NOMO-1 treated with dmso at 0.1 percent for 144 hours (cell line): ENCODE results near the gene FNDC8.
"Not testable (repeated sequence)": the region's sequence is repeated elsewhere in the genome, so short reads cannot be mapped to it uniquely, and the experiment has no call there.

Experiments
- DNase-seq: peaks from one replicate; lab custom pipeline; 2025; ENCODE audit not compliant: unreplicated experiment; lab: John Stamatoyannopoulos, UW

FNDC8 gene

DNA sequence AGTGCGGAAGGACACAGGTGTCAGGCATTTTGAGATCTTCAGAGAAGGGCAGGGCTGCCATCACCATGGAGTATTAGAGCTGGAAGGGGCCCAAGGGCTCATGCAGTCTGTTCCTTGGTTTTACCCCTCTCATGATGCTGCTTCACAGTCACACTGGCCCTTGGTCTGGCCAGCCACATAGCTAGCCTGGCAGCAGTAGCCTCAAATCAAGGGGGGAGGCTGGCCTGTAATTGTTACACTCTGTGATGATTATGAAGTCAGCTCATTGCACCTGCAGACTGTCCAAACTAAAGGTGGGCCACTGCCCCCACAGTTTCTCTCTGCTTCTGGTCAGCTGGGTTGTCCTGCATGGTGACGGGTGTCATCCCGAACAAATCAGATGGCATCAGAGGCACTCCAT lies at the start of gene FNDC8:
FNDC8 (plus strand) TSS at position 301 of the 400 bp plus-strand sequence; CDS start at position 380, 79 bp downstream.
- DNase-seq = no peak

DNA sequence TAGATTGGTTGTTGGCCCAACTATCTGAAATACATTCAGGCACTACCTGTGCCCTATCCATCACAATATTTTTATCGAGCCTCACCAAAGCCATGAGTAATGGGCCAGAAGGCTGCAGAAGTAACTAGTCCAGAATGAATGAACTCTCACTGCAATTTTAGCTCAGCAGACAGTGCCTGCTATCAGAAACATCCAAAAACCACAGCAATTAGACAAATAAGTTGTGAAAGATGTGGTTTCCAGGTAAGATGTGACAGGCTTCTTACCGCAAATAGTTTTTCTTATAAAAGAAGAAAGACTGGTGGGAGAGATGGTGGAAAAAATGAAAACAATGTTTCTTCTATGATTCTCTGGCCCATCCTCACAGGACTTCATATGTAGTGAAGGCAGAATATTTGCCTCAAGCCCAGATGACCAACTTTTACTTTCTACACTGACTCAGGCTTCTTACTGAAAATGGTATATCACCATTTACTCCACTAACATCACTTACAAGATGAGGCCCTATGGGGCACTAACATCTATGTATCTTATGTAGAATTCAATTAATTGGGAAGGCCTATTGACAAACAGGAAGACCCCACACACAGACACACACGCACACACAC lies 48.1 kb upstream of the FNDC8 start:
- no peak for DNase-seq

DNA sequence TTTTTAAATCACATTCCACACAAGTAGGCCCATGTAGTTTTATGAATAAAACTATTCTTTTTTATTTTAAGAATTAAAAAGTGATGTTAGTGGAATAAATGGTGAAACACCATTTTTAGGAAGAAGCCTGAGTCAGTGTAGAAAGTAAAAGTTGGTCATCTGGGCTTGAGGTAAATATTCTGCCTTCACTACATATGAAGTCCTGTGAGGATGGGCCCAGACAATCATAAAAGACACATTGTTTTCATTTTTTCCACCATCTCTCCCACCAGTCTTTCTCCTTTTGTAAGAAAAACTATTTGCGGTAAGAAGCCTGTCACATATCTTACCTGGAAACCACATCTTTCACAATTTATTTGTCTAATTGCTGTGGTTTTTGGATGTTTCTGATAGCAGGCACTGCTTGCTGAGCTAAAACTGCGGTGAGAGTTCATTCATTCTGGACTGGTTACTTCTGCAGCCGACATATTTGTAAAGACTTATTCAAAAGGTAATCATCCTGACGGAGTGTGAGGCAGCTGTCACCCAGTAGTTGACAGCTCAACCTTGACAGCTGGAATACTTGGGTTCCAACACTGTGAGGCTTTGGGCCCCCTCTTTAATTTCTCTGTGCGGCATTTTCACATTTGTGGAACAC lies 47.3 kb upstream of the FNDC8 start:
- DNase-seq = no peak

DNA sequence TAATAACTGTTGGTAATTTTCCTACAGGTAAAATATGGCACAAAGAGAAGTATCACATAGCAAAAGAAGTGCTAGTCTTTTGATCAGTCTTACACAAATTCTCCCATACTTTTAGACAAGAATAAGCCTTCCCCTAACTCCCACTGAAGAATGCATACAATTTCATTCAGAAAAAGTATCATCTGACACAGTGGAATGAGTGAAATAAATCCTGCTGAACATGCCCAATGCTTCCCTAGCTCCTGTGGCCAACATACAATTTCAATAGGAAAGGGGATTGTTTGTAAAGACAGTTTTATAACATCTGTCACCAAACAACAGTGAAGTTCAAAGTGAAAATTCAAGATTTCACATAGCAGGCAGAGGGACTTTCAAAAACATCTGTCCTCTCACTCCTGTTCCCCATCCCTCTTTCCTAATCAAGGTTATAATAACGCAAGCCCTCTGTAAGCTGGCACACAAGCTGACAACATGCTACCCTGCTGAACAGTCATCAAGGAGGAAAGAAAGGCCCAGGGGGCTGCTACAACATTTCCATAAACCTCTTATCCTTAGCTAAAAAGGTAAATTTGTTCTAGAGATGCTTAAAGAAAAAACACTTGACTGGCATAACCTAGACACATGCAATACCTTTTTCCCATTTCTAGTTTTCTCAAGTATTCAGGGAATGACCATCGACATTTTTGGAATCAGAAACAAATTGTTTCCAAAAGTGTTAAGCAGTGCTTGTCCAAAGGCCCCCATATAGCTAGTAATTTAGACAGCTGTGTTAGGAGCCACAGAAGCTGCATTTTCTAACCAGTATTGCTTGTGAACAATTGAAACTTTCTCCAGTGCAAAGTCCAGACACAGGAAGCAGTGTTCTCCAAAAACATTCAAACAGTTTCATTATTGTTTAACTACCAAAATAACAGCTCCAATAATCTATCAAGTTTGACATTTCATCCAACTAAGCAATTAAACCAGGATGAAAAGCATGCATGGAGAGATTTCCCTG lies 46.4 kb upstream of the FNDC8 start:
- DNase-seq = no peak

DNA sequence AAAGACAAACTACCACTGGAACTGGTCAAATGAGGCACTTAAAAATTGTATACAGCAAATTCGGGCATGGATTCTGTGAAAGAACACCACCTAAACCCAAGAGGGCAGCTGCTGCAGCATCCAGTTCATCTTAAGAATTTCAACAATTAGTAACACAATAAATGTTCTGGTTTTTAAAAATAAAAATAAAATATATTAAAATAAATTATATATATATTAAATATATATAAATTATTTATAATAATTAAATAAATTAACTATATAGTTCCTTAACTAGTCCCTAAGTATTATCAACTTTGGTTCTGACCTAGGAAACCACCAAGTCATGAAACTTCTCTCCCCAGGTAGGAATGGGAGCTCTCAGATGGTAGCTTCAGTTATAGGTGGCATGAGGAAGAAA lies 44.5 kb upstream of the FNDC8 start:
- DNase-seq = no peak

DNA sequence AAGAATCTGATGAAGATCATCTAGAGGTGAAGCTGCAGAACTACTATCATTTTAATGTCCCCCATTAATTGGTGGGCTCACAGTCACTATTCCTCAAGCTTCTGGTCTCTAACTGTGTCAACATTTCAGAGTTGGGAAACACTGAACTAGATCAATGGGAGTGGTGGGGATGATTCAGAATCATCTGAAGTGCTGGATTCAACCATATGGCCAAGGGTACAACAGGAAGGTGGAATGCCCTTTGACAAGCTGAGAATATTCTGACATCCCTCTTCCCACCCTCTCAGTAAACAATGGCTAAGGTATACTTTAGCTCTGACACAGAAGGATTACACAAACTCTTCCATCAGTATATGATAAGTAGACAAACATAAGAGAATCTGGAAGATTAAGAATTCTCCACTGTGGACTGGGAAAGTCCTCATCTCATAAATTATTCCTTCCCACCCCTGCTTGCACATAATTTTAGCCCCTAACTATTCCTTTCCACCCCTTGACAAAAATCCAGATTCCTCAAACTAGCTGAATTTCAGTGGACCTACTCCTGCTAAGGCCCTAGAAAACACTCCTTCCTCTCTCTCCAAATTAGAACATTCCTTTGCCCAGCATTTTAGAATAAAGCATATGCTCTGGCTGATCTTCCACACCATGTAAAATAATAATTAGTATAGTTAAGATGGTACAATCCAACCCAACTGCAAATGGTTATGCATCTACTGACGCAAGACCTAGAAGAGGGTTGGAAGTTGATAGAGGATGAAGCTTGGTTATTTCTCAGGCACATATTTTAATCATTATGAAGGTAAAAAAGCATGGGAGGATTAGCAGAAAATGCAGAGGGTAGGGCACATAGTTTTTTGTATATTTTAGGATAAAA lies 41.6 kb upstream of the FNDC8 start:
- no peak for DNase-seq

DNA sequence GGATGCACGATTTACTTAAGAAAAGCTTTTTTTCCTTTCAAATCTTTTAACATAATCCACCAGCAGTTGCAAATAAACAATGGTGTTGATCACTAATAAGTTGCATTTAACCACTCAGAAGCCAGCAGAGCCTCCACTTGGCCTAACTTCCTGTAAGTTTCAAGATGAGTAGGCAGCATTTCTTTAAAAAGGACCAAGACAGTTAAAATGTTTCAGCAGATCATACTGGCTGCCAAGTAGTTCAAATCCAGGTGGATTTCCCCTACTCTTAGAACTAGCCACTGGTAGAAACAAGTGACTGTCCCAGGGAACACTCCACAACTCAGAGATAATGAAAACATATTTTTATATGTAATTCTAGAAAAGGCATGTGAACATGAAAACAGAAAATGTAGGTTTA lies 40.9 kb upstream of the FNDC8 start:
- no peak for DNase-seq

DNA sequence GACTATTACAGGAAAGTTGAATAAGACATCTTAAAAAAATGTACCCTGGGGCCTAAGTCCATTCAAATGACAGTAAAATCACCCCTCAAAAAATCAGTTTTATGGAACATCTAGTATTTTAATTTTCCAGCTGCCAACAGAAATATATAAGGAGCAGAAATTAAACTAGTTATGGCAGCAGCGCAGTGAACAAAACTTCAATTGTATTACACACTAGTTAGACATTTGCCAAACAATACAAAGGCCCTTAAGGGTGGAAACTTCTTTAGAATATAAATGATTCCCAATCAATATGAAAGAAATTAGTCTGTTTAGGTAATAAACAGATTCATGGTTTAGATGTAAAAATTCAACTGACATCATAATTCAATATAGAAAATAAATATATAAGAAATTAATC lies 39.8 kb upstream of the FNDC8 start:
- no peak for DNase-seq

DNA sequence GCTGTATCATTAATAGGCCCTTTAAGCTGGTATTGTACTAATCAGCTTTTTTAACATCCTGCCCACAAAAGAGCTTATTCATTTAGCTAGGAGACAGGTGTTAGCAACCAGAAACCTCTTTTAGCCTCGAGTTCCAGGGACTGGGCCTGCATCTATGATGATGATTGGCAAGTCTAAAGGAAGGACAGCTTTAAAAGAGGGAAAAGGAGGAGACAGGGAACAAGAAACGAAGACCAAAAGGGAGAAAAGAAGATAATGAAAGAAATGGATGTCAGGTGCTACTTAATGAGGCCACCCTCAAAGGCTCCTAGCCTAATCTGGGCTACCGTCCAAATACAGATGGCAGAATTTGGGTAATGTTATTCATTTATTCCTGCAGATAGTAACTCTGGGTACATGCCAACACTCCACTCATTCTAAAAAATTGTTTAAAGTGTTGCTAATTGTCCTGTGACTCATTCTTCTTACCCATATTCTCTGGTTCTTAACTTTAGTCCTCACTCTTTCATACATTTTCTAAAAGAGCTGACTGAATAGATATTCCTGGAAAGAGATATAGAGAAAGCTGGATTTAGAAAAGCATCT lies 39.2 kb upstream of the FNDC8 start:
- DNase-seq = no peak

DNA sequence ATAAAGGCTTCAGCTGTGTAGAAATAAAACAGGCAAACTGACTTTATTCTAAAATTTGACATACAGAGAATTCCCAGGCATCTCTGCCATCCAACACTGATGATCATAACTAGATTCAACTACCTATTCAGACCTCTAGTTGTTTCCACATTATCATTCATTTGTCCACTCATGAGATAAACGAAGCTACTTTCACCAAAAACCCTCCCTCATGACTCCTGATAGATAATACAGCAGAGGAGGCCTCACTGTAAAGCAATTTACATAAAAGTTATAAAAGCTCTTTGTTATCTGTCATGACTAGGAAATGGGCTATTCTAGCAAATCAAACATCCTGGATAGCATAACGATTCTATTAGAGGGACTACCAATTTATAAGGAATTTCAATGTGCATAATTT lies 38.3 kb upstream of the FNDC8 start:
- no peak for DNase-seq

DNA sequence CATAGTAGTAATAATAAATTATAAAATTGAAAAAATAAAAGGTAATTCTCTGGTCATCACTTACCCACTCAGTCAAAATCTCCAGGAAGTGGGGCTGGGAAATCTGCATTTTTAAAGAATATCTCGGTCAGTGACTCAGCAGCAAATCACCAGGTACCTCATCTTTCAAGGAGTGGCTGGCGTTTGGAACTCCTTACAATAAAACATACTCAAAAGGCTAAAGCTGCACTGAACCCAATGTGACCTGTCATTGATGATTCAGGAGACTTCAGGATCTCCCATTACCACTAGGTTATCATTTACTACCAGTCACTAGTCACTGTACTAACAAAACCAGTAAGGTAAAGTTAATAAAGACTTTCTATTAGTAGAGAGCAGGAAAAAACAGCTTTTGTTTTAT lies 36.4 kb upstream of the FNDC8 start:
- DNase-seq = no peak

DNA sequence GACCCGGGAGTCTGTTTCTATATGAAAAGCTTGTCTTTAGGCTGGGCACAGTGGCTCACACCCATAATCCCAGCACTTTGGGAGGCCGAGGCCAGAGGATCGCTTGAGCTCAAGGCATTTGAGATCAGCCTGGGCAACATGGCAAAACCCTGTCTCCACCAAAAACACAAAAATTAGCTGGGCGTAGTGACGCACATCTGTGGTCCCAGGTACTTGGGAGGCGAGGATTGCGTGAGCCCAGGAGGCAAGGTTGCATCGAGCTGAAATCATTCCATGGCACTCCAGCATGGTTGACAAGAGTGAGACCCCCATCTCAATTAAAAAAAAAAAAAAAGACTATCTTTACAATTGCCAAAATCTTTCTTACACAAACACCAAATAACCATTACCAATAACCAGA lies 35.3 kb upstream of the FNDC8 start:
- no peak for DNase-seq

DNA sequence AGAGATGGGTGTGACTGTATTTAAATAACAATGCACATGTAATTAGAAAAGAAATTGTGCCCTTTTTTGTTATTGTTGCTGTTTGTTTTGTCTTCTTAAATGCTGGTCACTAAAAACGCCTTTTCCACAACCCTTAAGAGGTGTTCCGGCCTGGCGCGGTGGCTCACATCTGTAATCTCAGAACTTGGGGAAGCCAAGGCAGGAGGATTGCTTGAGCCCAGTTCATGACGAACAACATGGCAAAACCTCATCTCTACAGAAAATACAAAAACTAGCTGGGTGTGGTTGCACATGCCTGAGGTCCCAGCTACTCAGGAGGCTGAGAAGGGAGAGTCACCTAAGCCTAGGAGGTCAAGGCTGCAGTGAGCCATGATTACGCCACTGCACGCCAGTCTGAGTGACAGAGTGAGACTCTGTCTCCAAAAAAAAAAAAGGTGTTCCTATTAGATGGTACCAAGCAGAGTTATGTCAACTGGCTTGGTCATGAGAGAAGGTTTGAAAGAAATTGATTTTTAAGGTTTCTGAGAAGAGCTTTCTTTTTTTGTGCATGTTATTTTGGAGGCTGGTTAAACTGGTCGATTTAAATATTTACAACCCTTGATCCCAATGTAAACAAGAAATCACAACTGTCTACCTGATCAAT lies 34.4 kb upstream of the FNDC8 start:
- DNase-seq = no peak

DNA sequence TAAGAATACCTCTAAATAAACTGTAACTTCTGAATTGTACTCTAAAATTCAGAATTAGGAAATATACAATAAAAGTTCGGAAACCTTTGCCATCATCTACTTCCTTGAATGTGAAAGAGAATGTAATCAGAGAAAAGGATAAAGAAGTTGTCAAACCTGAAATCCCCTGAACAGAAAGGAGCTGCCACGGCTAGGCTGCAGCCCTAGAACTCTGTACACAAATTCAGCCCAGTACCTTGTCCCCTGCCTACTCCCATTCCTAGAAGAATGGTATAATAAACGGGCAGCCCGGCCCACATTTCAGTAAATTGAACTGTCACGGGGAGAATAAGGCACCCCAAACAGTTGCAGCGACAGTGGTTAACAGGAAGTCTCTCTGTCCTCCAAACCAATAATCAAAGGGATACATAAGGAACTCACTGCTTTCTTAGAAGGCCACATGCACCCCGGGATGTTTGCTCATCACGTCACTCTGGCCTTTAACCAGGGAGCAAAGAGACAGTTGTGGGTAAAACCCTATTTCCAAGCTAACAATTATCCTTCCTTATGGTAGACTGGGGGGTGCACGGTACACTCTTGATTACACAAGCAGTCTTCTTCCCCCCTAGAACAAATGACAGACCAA lies 33.6 kb upstream of the FNDC8 start:
- DNase-seq = no peak

DNA sequence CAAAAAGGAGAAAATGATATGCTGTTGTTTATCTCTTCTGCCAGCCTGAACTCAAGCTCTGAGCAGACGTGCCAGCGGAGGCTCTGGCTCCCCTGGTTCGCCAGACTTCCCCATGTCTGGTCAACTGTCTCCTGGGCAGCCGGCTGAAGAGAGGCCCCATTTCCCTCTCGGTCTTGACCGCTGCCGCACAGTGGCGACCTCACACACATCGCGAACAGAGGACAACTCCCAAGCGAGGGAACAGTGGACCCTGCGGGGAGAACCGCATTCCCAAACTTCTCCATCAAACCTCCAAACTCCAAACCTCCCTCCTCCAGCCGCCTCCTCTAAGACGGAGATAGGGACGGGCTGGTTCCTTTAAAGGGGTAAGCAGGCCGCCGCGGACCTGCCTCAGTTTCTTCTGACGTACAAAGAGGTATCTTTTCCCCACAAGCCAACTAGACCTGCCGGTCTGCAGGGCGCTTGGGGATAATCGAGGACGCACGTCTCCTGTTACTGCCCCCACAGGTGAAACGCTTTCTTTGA lies 33.0 kb upstream of the FNDC8 start:
- peak; percentile 33 for DNase-seq

DNA sequence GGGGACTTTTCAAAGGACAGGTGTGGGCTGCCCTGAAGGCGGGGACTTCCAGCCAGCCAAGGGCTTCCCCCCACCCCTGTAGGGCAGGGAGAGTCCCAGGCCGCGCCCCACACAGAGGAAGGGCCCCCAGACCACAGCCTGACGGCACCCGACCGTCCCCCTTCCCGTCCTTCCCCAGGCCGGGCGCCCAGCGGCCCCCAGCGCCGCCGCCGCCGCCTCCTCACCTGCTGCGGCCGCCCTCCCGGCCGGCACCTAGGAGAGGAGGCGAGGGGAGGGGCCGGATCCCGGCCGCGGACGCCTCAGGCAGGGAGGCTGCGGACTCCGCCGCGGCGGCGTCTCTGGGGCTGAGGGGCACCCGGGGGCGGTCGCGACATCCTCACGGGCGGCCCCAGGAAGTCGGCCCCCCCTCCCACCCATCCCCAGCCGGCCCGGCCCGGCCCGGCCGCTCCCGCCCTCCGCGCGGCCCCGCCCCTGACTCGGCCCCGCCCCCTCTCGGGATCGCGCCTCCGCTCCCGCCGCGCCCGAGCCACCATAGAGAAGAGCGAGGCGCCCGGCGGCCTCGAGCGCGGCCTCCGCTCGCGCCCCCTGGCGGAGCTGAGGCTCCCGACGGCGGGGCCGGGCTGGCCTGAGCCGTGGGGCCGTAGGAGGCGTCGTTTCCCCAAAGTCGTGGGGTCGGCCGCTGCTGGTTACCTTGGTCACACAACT lies 32.4 kb upstream of the FNDC8 start:
- DNase-seq = peak; percentile 71

DNA sequence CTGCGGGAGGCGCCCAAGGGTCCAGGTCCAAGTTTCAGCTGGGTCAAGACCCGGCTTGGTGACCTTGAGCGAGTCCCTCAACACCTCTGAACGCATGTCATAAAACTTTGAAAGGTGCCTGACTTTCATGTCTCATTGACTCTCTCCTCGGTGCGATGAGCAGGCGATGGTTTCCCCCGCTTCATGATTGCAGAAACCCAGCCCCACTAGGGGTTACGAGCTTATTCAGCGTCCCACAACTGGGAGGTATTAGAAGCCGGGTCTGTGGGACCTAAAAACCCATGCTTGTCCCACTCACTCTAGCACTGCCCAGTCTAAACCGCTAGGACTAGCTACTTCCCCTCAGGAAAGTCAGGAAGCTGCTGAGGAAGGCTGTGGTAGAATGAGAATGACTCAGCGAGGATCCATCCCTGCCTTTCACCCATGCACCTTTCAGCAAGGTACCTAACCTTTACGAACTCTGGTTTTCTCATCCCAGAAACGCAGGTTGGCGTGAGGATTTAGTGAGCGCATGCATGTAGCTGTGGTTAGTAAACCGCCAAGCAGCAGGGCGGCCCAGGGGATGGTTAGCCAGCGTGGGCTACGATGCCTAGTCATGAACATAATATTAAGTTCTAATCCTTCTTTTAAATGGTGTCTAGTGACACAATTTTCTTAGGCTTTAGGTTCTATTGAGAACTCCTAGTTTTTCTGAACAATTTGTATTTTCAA lies 31.7 kb upstream of the FNDC8 start:
- no peak for DNase-seq

DNA sequence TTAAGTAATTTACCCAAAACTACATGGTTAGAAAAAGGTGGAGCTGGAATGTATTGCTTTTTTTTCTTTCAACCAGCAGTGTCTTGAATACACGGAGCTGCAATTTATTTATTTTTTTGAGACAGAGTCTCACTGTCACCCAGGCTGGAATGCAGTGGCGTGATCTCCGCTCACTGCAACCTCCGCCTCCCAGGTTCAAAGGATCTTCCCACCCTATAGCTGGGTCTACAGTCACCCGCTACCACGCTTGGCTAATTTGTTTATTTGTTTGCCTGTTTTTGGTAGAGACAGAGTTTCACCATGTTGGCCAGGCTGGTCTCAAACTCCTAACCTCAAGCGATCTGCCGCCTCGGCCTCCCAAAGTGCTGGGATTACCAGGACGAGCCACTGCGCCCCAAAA lies 30.7 kb upstream of the FNDC8 start:
- not testable (repeated sequence) for DNase-seq
